HUES48 (cell line): ENCODE measurements around the gene ZNF664.

Source experiments
- H3K27ac ChIP-seq: one replicate; pipeline ENCODE4 v1.7.0; 2013; ENCODE audit warnings: low read depth, low read length, inconsistent platforms
- H3K27me3 ChIP-seq: 2 replicates; pipeline ENCODE4 v1.6.1; 2013; ENCODE audit warnings: mild to moderate bottlenecking, low read length; ENCODE audit not compliant: control insufficient read depth, insufficient read depth
- H3K36me3 ChIP-seq: 2 replicates; pipeline ENCODE4 v1.6.1; 2013; ENCODE audit warnings: low read length; ENCODE audit not compliant: control insufficient read depth, insufficient read depth
- H3K4me1 ChIP-seq: 2 replicates; pipeline ENCODE4 v1.6.1; 2013; ENCODE audit warnings: mild to moderate bottlenecking, low read length; ENCODE audit not compliant: control insufficient read depth, insufficient read depth
- H3K4me3 ChIP-seq: 2 replicates; pipeline ENCODE4 v1.5.1; 2013; ENCODE audit warnings: mild to moderate bottlenecking, low read depth, low read length
- H3K9ac ChIP-seq: 2 replicates; pipeline ENCODE4 v1.6.1; 2013; ENCODE audit warnings: mild to moderate bottlenecking, low read depth, low read length, moderate library complexity
- H3K9me3 ChIP-seq: 2 replicates; pipeline ENCODE4 v1.6.1; 2013; ENCODE audit warnings: low read length; ENCODE audit not compliant: control insufficient read depth, insufficient read depth

Gene ZNF664

GRCh38 chr12:123992118-123992825 is 19.3 kb downstream of the ZNF664 start:
- no peak overlapping the region for H3K27ac ChIP-seq
- H3K4me3 ChIP-seq, result no peak overlapping the region
- no peaks in the 10 kb centered on the region for H3K9me3 ChIP-seq
- no peak overlapping the region for H3K9ac ChIP-seq
- H3K27me3 ChIP-seq, result no peaks in the 10 kb centered on the region
- H3K4me1 ChIP-seq, result no peaks in the 10 kb centered on the region; the same call in 1 of the 2 replicates
- H3K36me3 ChIP-seq, result peaks cover 21% of the 10 kb centered on the region; the same call in 1 of the 2 replicates

DNA sequence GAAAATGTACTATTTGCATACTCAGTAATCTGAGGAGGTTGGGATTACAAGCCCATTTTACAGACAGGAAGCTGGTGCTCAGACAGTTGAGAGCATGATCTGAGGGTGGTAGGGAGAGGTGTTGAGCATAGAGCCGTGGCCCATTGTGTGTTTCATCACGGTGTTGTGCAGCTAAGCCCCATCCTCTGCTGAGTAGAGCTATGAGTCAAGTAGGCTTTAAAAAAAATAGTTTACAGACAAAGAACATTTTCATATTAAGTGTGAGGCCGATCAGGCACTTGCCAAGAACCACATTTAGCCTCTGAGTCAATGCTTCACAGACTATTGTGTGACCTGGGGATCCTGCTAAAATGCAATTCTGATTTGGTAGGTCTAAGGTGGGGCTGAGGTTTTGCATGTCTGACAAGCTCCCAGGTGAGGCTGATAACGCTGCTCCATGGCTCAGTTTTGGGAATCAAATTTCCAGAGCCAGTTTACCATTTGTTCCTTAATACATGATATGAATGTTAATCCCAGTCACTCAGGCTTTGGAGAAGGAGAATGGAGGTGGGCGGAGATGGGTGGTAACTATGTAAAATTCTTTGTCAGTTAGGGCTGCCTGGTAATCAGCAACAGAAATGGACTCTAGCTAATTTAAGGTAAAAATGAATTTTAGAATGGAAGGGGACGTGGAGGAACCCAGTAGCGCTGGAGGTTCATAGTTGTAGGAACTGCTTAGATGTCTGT is 22.2 kb downstream of the ZNF664 start:
- Histone ChIP-seq H3K4me3 (no peak overlapping the region), H3K27ac (no peak overlapping the region), H3K9ac (no peak overlapping the region), H3K9me3 (no peaks in the 10 kb centered on the region), H3K27me3 (no peaks in the 10 kb centered on the region), H3K36me3 (peaks cover 17% of the 10 kb centered on the region; the same call in 1 of the 2 replicates), H3K4me1 (no peaks in the 10 kb centered on the region; the same call in 1 of the 2 replicates)

DNA sequence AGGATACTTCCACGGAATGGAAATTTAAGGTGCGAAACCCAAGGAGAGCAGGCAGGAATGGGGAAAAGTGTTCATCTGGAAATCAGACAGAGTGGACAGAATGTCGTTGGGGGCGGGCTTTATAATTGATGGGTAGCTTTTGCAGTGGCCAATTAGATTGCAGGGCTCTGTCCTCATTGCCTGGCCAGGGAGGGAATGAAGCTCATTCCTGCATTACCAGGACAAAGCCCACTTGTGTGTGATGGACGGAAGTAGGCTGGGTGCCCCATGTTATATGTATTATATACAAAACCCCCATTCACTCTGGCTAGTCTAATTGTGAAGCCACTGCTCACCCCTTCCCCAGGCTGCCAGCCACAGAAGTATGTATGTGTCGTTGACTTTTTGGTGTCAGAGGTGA is 23.6 kb downstream of the ZNF664 start:
- no peaks in the 10 kb centered on the region for H3K4me1 ChIP-seq
- H3K27ac ChIP-seq, result no peak overlapping the region
- H3K4me3 ChIP-seq, result no peak overlapping the region
- H3K9ac ChIP-seq, result no peak overlapping the region
- H3K9me3 ChIP-seq, result no peaks in the 10 kb centered on the region
- peaks cover 21% of the 10 kb centered on the region; the same call in 1 of the 2 replicates for H3K36me3 ChIP-seq
- H3K27me3 ChIP-seq, result no peaks in the 10 kb centered on the region

- Histone ChIP-seq H3K9ac (no peak overlapping the region), H3K36me3 (peaks cover 23% of the 10 kb centered on the region; the same call in 1 of the 2 replicates), H3K4me3 (no peak overlapping the region), H3K27me3 (no peaks in the 10 kb centered on the region), H3K4me1 (no peaks in the 10 kb centered on the region), H3K27ac (no peak overlapping the region), H3K9me3 (no peaks in the 10 kb centered on the region)
Observed at GRCh38 chr12:123997033-123997822, 24.2 kb downstream of the ZNF664 start.

GRCh38 chr12:123997908-123998307 is 24.9 kb downstream of the ZNF664 start:
- H3K27me3 ChIP-seq, result no peaks in the 10 kb centered on the region
- H3K4me3 ChIP-seq, result no peak overlapping the region
- no peaks in the 10 kb centered on the region for H3K9me3 ChIP-seq
- no peaks in the 10 kb centered on the region for H3K4me1 ChIP-seq
- H3K9ac ChIP-seq, result no peak overlapping the region
- H3K27ac ChIP-seq, result no peak overlapping the region
- H3K36me3 ChIP-seq, result peaks cover 18% of the 10 kb centered on the region; the same call in 1 of the 2 replicates

DNA sequence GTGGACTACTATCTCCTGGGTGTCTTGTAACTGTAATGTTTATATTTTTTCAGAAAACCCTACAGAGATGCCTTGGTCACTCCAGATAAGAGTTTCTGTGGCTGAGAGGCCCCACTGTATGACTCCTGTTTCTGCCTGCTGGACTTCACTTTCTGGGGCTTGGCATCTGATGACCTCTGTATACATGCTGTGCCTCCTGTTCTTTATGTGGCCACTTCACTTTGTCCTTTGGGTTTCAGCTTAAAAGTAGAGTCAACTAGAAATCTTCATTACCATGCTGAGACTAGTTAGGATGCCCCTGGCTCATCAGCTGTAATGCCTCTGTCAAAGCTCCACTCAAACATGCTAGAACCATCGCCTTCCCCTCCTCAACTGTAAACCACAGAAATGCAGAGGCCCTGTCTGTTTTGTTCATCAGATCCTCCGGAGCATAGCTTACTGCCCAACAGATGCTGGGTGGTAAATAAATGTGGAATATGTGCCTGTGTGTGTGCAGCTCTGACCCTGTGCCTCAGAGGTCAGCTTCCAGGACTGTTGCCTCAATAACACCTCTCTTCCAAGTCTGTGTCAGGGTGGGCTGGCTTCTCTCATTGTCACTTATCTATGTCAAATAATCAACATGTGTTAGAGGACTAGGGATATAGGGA is 25.5 kb downstream of the ZNF664 start:
- Histone ChIP-seq H3K36me3 (peaks cover 14% of the 10 kb centered on the region; the same call in 1 of the 2 replicates), H3K4me3 (no peak overlapping the region), H3K9ac (no peak overlapping the region)

GRCh38 chr12:123998991-123999359 is 26.0 kb downstream of the ZNF664 start:
- no peak overlapping the region for H3K4me3 ChIP-seq
- H3K4me1 ChIP-seq, result no peaks in the 10 kb centered on the region
- no peaks in the 10 kb centered on the region for H3K27me3 ChIP-seq
- no peak overlapping the region for H3K27ac ChIP-seq
- peaks cover 14% of the 10 kb centered on the region; the same call in 1 of the 2 replicates for H3K36me3 ChIP-seq
- H3K9ac ChIP-seq, result no peak overlapping the region
- no peaks in the 10 kb centered on the region for H3K9me3 ChIP-seq

More for the DNA sequence above, 25.5 kb downstream of the ZNF664 start:
- Histone ChIP-seq H3K4me1 (no peaks in the 10 kb centered on the region), H3K27me3 (no peaks in the 10 kb centered on the region), H3K27ac (no peak overlapping the region), H3K9me3 (no peaks in the 10 kb centered on the region)

- Histone ChIP-seq H3K9me3 (no peaks in the 10 kb centered on the region), H3K36me3 (peaks cover 14% of the 10 kb centered on the region; the same call in 1 of the 2 replicates), H3K27me3 (no peaks in the 10 kb centered on the region), H3K9ac (no peak overlapping the region), H3K4me3 (no peak overlapping the region), H3K27ac (no peak overlapping the region), H3K4me1 (no peaks in the 10 kb centered on the region)
Observed at GRCh38 chr12:124000111-124000510, 27.1 kb downstream of the ZNF664 start.

GRCh38 chr12:124001343-124001742 is 28.3 kb downstream of the ZNF664 start:
- H3K4me1 ChIP-seq, result no peaks in the 10 kb centered on the region
- no peak overlapping the region for H3K9ac ChIP-seq
- H3K27ac ChIP-seq, result no peak overlapping the region
- no peak overlapping the region for H3K4me3 ChIP-seq
- no peaks in the 10 kb centered on the region for H3K9me3 ChIP-seq
- H3K36me3 ChIP-seq, result peaks cover 14% of the 10 kb centered on the region; the same call in 1 of the 2 replicates
- H3K27me3 ChIP-seq, result no peaks in the 10 kb centered on the region

DNA sequence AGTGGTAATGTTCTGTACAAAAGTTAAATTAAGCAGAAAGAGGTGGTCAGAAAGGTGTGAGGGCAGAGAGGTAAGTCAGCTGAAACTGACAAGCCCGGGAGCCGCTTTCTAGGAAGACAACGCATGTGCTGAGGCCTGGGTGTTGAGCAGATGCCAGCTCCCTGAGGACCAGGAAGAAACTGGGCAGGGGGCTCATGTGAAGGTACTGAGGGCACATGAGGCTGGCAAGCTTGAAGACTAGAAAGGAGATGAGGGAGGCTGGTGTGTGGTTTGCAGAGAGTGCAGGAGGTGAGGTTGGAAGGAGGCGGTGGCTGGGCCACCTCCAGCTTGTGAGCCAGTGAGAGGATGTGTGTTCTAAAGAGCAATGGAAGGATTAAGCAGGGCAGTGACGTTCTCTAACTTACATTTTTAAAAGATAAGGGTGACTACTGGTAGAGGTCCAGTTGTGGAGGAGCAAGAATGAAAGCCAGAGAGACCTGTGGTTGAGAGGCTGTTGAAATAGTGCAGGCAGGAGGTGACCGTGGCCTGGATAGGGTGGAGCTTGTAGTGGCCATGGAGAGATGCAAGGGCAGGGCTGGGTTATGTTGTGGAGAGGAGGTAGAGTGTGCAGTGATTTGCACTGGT is 29.1 kb downstream of the ZNF664 start:
- Histone ChIP-seq H3K4me1 (no peaks in the 10 kb centered on the region; the same call in 1 of the 2 replicates), H3K4me3 (no peak overlapping the region), H3K9ac (no peak overlapping the region), H3K27ac (no peak overlapping the region), H3K27me3 (no peaks in the 10 kb centered on the region), H3K36me3 (peaks cover 14% of the 10 kb centered on the region; the same call in 1 of the 2 replicates), H3K9me3 (no peaks in the 10 kb centered on the region)
